GM19467 (cell line): Measurements from ENCODE around the gene STAMBP.
"Not testable (repeated sequence)": the region's sequence is repeated elsewhere in the genome, so short reads cannot be mapped to it uniquely, and the experiment has no call there.

Source experiments
- ATAC-seq: cut with Tn5 transposase; IDR thresholded peaks from one replicate; pipeline ENCODE4 v1.9.1; 2021; ENCODE audit warnings: mild to moderate bottlenecking, moderate library complexity; ENCODE audit not compliant: unreplicated experiment

STAMBP gene

GRCh38 chr2:73903949-73904613 lies 75.3 kb downstream of the STAMBP start:
- ATAC-seq = not testable (repeated sequence)

GRCh38 chr2:73904952-73905351 lies 76.2 kb downstream of the STAMBP start:
- no peak for ATAC-seq

GRCh38 chr2:73906847-73907505 lies 78.2 kb downstream of the STAMBP start:
- no peak for ATAC-seq

- no peak for ATAC-seq
Observed at GRCh38 chr2:73907840-73908452, 79.2 kb downstream of the STAMBP start.

GRCh38 chr2:73908689-73909652 lies 80.2 kb downstream of the STAMBP start:
- no peak for ATAC-seq

- ATAC-seq = no peak
Observed at GRCh38 chr2:73910873-73911547, 82.2 kb downstream of the STAMBP start.

- ATAC-seq = no peak
Observed at GRCh38 chr2:73911548-73912208, 82.9 kb downstream of the STAMBP start.

GRCh38 chr2:73913414-73914054 lies 84.8 kb downstream of the STAMBP start:
- no peak for ATAC-seq

GRCh38 chr2:73914667-73915066 lies 85.9 kb downstream of the STAMBP start:
- ATAC-seq = no peak

- no peak for ATAC-seq
Observed at GRCh38 chr2:73915437-73915993, 86.8 kb downstream of the STAMBP start.

- ATAC-seq = no peak
Observed at GRCh38 chr2:73916666-73917065, 87.9 kb downstream of the STAMBP start.

- no peak for ATAC-seq
Observed at GRCh38 chr2:73917296-73917695, 88.5 kb downstream of the STAMBP start.

- no peak for ATAC-seq
Observed at GRCh38 chr2:73917696-73918207, 89.0 kb downstream of the STAMBP start.

- ATAC-seq = no peak
Observed at GRCh38 chr2:73918856-73919255, 90.1 kb downstream of the STAMBP start.

- no peak for ATAC-seq
Observed at GRCh38 chr2:73919596-73920228, 91.0 kb downstream of the STAMBP start.

- no peak for ATAC-seq
Observed at GRCh38 chr2:73920577-73921545, 92.1 kb downstream of the STAMBP start.

GRCh38 chr2:73921581-73921980 lies 92.8 kb downstream of the STAMBP start:
- ATAC-seq = no peak
